ENCODE measurements around the gene CPN2. TPM values are rescaled to one million over a fixed set of nuclear protein-coding genes. Genes with fewer than 3 reads are reported as not detected.

Gene CPN2
- total RNA-seq, 2 experiments from 2014 or later, result not detected

GRCh38 chr3:194387926-194388418 lies 36.8 kb upstream of the CPN2 start:
- CTCF ChIA-PET, result interaction anchor here (0.6 to 1.4 kb wide), 3 partner anchors 8 to 583 kb away, joined by 3 to 6 read pairs (median 3); no protein-coding TSS in a partner anchor
- no peak for DNase-seq
- no peaks in the 10 kb centered on the region for H3K4me1 Mint-ChIP-seq
- H3K27ac Mint-ChIP-seq, result no peak overlapping the region
- H3K27me3 Mint-ChIP-seq, result peaks cover 27% of the 10 kb centered on the region
- POLR2A ChIA-PET, result no interaction called here
- H3K9me3 Mint-ChIP-seq, result peaks cover 16% of the 10 kb centered on the region
- peaks cover 4% of the 10 kb centered on the region for H3K36me3 Mint-ChIP-seq (ENCODE audit: low read depth)
- H3K4me3 Mint-ChIP-seq, result no peak overlapping the region

GRCh38 chr3:194387276-194387675 lies 36.1 kb upstream of the CPN2 start:
- peaks cover 23% of the 10 kb centered on the region for H3K27me3 Mint-ChIP-seq
- no peaks in the 10 kb centered on the region for H3K4me1 Mint-ChIP-seq
- H3K4me3 Mint-ChIP-seq, result no peak overlapping the region
- ChIA-PET CTCF (interaction anchor here (1.0 to 1.4 kb wide), 2 partner anchors 9 to 42 kb away, joined by 3 read pairs; no protein-coding TSS in a partner anchor), POLR2A (no interaction called here)
- H3K36me3 Mint-ChIP-seq (ENCODE audit: low read depth), result peaks cover 4% of the 10 kb centered on the region
- no peak for DNase-seq
- H3K27ac Mint-ChIP-seq, result no peak overlapping the region
- peaks cover 16% of the 10 kb centered on the region for H3K9me3 Mint-ChIP-seq

- H3K36me3 Mint-ChIP-seq (ENCODE audit: low read depth), result peaks cover 4% of the 10 kb centered on the region
- POLR2A ChIA-PET, result no interaction called here
- no peaks in the 10 kb centered on the region for H3K4me1 Mint-ChIP-seq
- H3K9me3 Mint-ChIP-seq, result peaks cover 16% of the 10 kb centered on the region
- H3K27ac Mint-ChIP-seq, result no peak overlapping the region
- no peak overlapping the region for H3K4me3 Mint-ChIP-seq
- H3K27me3 Mint-ChIP-seq, result peaks cover 23% of the 10 kb centered on the region
- DNase-seq, result no peak
- CTCF ChIA-PET, result interaction anchor here (1.0 to 1.4 kb wide), 2 partner anchors 9 to 41 kb away, joined by 3 read pairs; no protein-coding TSS in a partner anchor
Observed at GRCh38 chr3:194386648-194387047, 35.5 kb upstream of the CPN2 start.

- ChIA-PET CTCF (interaction anchor here (0.6 to 0.8 kb wide), 2 partner anchors 9 to 635 kb away, joined by 3 to 4 read pairs; no protein-coding TSS in a partner anchor), POLR2A (interaction anchor here (0.6 kb wide), 1 partner anchor 10 kb away, joined by 4 read pairs; no protein-coding TSS in a partner anchor)
- no peak for DNase-seq
Observed at GRCh38 chr3:194386066-194386465, 34.9 kb upstream of the CPN2 start.

GRCh38 chr3:194384569-194385001 lies 33.5 kb upstream of the CPN2 start:
- Mint-ChIP-seq H3K36me3 (ENCODE audit: low read depth) (no peaks in the 10 kb centered on the region), H3K4me3 (no peak overlapping the region), H3K27me3 (peaks cover 7% of the 10 kb centered on the region), H3K4me1 (no peaks in the 10 kb centered on the region), H3K9me3 (no peaks in the 10 kb centered on the region), H3K27ac (no peak overlapping the region)
- CTCF ChIA-PET, result no interaction called here
- POLR2A ChIA-PET, result no interaction called here
- DNase-seq, result no peak

More at GRCh38 chr3:194386066-194386465, 34.9 kb upstream of the CPN2 start:
- no peak overlapping the region for H3K27ac Mint-ChIP-seq
- peaks cover 14% of the 10 kb centered on the region for H3K9me3 Mint-ChIP-seq
- no peaks in the 10 kb centered on the region for H3K4me1 Mint-ChIP-seq
- peaks cover 4% of the 10 kb centered on the region for H3K36me3 Mint-ChIP-seq (ENCODE audit: low read depth)
- no peak overlapping the region for H3K4me3 Mint-ChIP-seq
- peaks cover 19% of the 10 kb centered on the region for H3K27me3 Mint-ChIP-seq

GRCh38 chr3:194384156-194384555 lies 33.0 kb upstream of the CPN2 start:
- peaks cover 3% of the 10 kb centered on the region for H3K27me3 Mint-ChIP-seq
- no peak overlapping the region for H3K4me3 Mint-ChIP-seq
- H3K27ac Mint-ChIP-seq, result no peak overlapping the region
- POLR2A ChIA-PET, result no interaction called here
- no peaks in the 10 kb centered on the region for H3K9me3 Mint-ChIP-seq
- no peaks in the 10 kb centered on the region for H3K4me1 Mint-ChIP-seq
- CTCF ChIA-PET, result no interaction called here
- H3K36me3 Mint-ChIP-seq (ENCODE audit: low read depth), result no peaks in the 10 kb centered on the region
- DNase-seq, result no peak

GRCh38 chr3:194383276-194383940 lies 32.3 kb upstream of the CPN2 start:
- Mint-ChIP-seq H3K36me3 (ENCODE audit: low read depth) (no peaks in the 10 kb centered on the region), H3K4me1 (no peaks in the 10 kb centered on the region), H3K27me3 (peaks cover 3% of the 10 kb centered on the region), H3K27ac (no peak overlapping the region), H3K4me3 (no peak overlapping the region), H3K9me3 (no peaks in the 10 kb centered on the region)
- ChIA-PET CTCF (interaction anchor here (0.8 kb wide), 1 partner anchor 14 kb away, joined by 4 read pairs; no protein-coding TSS in a partner anchor), POLR2A (no interaction called here)
- no peak for DNase-seq

- no peak for DNase-seq
- Mint-ChIP-seq H3K9me3 (no peaks in the 10 kb centered on the region), H3K4me1 (no peaks in the 10 kb centered on the region), H3K27me3 (peaks cover 3% of the 10 kb centered on the region), H3K27ac (no peak overlapping the region), H3K36me3 (ENCODE audit: low read depth) (no peaks in the 10 kb centered on the region), H3K4me3 (no peak overlapping the region)
- ChIA-PET POLR2A (no interaction called here), CTCF (interaction anchor here (0.8 kb wide), 1 partner anchor 15 kb away, joined by 4 read pairs; no protein-coding TSS in a partner anchor)
Observed at GRCh38 chr3:194382892-194383223, 31.7 kb upstream of the CPN2 start.

- Mint-ChIP-seq H3K27ac (no peak overlapping the region), H3K4me3 (no peak overlapping the region), H3K36me3 (ENCODE audit: low read depth) (no peaks in the 10 kb centered on the region), H3K27me3 (peaks cover 3% of the 10 kb centered on the region), H3K4me1 (no peaks in the 10 kb centered on the region), H3K9me3 (no peaks in the 10 kb centered on the region)
- POLR2A ChIA-PET, result no interaction called here
- CTCF ChIA-PET, result interaction anchor here (0.8 kb wide), 1 partner anchor 15 kb away, joined by 4 read pairs; no protein-coding TSS in a partner anchor
- no peak for DNase-seq
Observed at GRCh38 chr3:194382196-194382891, 31.2 kb upstream of the CPN2 start.

- DNase-seq, result no peak
- H3K27me3 Mint-ChIP-seq, result peaks cover 3% of the 10 kb centered on the region
- H3K4me3 Mint-ChIP-seq, result no peak overlapping the region
- POLR2A ChIA-PET, result no interaction called here
- H3K36me3 Mint-ChIP-seq (ENCODE audit: low read depth), result no peaks in the 10 kb centered on the region
- no peak overlapping the region for H3K27ac Mint-ChIP-seq
- CTCF ChIA-PET, result no interaction called here
- H3K4me1 Mint-ChIP-seq, result no peaks in the 10 kb centered on the region
- no peaks in the 10 kb centered on the region for H3K9me3 Mint-ChIP-seq
Observed at GRCh38 chr3:194381460-194381875, 30.3 kb upstream of the CPN2 start.

- DNase-seq, result no peak
- H3K27me3 Mint-ChIP-seq, result peaks cover 3% of the 10 kb centered on the region
- H3K9me3 Mint-ChIP-seq, result no peaks in the 10 kb centered on the region
- no peak overlapping the region for H3K4me3 Mint-ChIP-seq
- POLR2A ChIA-PET, result no interaction called here
- H3K36me3 Mint-ChIP-seq (ENCODE audit: low read depth), result no peaks in the 10 kb centered on the region
- no peak overlapping the region for H3K27ac Mint-ChIP-seq
- H3K4me1 Mint-ChIP-seq, result no peaks in the 10 kb centered on the region
- CTCF ChIA-PET, result no interaction called here
Observed at GRCh38 chr3:194380326-194380725, 29.2 kb upstream of the CPN2 start.

- no peaks in the 10 kb centered on the region for H3K9me3 Mint-ChIP-seq
- H3K4me1 Mint-ChIP-seq, result no peaks in the 10 kb centered on the region
- CTCF ChIA-PET, result interaction anchor here (0.8 to 1.6 kb wide), 2 partner anchors 36 to 342 kb away, joined by 3 read pairs; no protein-coding TSS in a partner anchor
- H3K27ac Mint-ChIP-seq, result no peak overlapping the region
- no peaks in the 10 kb centered on the region for H3K36me3 Mint-ChIP-seq (ENCODE audit: low read depth)
- POLR2A ChIA-PET, result no interaction called here
- no peak overlapping the region for H3K4me3 Mint-ChIP-seq
- no peak for DNase-seq
- peaks cover 3% of the 10 kb centered on the region for H3K27me3 Mint-ChIP-seq
Observed at GRCh38 chr3:194379651-194380050, 28.5 kb upstream of the CPN2 start.

GRCh38 chr3:194379231-194379630 lies 28.1 kb upstream of the CPN2 start:
- ChIA-PET CTCF (interaction anchor here (0.8 to 1.6 kb wide), 2 partner anchors 35 to 342 kb away, joined by 3 read pairs; no protein-coding TSS in a partner anchor), POLR2A (no interaction called here)
- no peaks in the 10 kb centered on the region for H3K9me3 Mint-ChIP-seq
- H3K27ac Mint-ChIP-seq, result no peak overlapping the region
- DNase-seq, result no peak
- H3K27me3 Mint-ChIP-seq, result peaks cover 3% of the 10 kb centered on the region
- no peaks in the 10 kb centered on the region for H3K36me3 Mint-ChIP-seq (ENCODE audit: low read depth)
- H3K4me3 Mint-ChIP-seq, result no peak overlapping the region
- no peaks in the 10 kb centered on the region for H3K4me1 Mint-ChIP-seq

Data from activated CD4-positive, alpha-beta T cell treated with anti-CD3 and anti-CD28 coated beads, Interleukin-2, amount 10 ng/mL, durations not matched to agents 7 days and 5 days (primary cell).